Prostate gland (tissue), 2 donors: ENCODE results near the gene CFAP97D2.

Source experiments
- CTCF ChIP-seq, 4 experiments: fragments of 200-600 bp in 2 of 4; fragments of 450-650 bp in 2 of 4; sonication (generic) in 2 of 4; IDR thresholded peaks; 1 replicate in 3 of 4; 2 replicates in 1 of 4; pipeline ENCODE4 v1.5.1; 2016 to 2019; ENCODE audit warnings: antibody characterized with exemption in 4 of 4, mild to moderate bottlenecking in 2 of 4, moderate library complexity in 2 of 4
- POLR2A ChIP-seq: fragments of 450-650 bp; IDR thresholded peaks from one replicate; pipeline ENCODE4 v1.6.1; 2016; ENCODE audit warnings: antibody characterized with exemption, mild to moderate bottlenecking
- POLR2AphosphoS5 ChIP-seq: sonication (generic); formaldehyde crosslinking; IDR thresholded peaks from one replicate; pipeline ENCODE4 v1.6.1; 2017; ENCODE audit warnings: antibody characterized with exemption

GRCh38 chr13:114222461-114222968 lies 43.5 kb downstream of the CFAP97D2 start:
- TF ChIP-seq POLR2AphosphoS5 (no peak), CTCF (IDR thresholded peaks at IDR 0.05) (no peak), POLR2A (no peak)
